GM19395 (cell line): ENCODE measurements around the gene RSRP1.
A peak's percentile ranks its signal among the peaks of the same experiment; 100 is the strongest.
"Not testable (repeated sequence)": the region's sequence is repeated elsewhere in the genome, so short reads cannot be mapped to it uniquely, and the experiment has no call there.

ENCODE experiments used
- ATAC-seq: cut with Tn5 transposase; IDR thresholded peaks from one replicate; pipeline ENCODE4 v1.9.1; 2021; ENCODE audit warnings: mild to moderate bottlenecking, moderate library complexity; ENCODE audit not compliant: unreplicated experiment

Gene RSRP1

DNA sequence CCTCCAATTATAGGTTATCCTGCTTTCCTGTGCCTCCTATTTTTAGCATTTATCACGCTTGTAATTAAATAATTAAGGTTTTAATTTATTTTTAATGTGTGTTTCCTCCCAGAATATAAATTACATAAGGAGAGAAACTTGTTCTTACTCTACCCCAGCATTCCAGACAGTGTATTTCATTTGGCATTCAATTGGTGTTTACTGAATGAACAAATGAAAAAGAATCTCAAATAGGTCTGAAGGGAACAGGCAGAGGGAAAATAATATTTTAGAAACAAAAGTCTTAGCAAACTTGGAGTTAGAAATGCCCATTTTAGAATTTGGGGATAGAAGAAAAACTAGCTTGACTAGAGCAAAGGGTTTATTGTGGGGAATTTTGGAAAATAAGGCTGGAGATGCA lies 9.9 kb upstream of the RSRP1 start:
- no peak for ATAC-seq

- no peak for ATAC-seq
Measured at GRCh38 chr1:25256578-25256965, 9.3 kb upstream of the RSRP1 start.

- ATAC-seq: no peak
Measured at GRCh38 chr1:25255706-25256577, 8.7 kb upstream of the RSRP1 start.

GRCh38 chr1:25253911-25254310 lies 6.7 kb upstream of the RSRP1 start:
- ATAC-seq: no peak

DNA sequence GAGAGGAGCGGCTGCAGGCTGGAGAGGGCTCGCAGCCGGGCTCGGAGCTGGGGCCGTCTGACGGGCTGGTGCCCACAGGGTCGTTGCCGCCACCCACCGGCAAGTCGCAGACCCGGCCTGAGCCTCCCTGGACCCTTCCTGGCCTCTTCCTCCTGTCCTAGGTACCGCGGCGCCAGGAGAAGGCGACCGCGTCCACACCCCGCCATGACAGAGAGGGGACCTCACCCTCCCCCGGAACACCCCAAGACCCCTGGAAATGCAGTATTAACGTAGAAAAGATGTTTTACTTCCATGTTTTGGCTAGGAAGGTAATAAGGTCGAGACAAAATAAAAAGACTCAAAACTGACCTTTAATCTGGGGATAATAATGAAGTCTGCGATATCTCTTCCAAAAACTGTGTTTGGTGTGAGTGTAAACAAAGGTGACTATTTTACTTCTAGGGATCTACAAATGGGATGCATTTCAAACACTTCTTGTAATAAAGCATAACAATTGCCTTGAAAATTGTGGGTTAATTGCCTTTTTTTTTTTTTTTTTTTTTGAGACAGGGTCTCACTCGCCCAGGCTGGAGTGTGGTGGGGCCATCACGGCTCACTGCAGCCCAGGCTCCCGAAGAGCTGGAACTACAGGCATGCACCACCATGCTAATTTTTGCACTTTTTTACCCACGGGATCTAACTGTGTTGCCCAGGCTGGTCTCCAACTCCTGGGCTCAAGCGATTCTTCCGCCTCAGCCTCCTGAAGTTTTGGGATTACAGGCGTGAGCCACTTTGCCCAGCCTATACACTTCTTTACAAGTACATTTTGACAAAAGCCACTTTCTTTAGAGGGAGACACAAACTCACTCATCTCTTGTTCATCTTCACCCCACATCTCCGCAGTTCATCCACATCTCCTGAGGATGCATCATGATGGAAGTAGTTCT lies 838 bp upstream of the RSRP1 start:
- ATAC-seq: no peak

DNA sequence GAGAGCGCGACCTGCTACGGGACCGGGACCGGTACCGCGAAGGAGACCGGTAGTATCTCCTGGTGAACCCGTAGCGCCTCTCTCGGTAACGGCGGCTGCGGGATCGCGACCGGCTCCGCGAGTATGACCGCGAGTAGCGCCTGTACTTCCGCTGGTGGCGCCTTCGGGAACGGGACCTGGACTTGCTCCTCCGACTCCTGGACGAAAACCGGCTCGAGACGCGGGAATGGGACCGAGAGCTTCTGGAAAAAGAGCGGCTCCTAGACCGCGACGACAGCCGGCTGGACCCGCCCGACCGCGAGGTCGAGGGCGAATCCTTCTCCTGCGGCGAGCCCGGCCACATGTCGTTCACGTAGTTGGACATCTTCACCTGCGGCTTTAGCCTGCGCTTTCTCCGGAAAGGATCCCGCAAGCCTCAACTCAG lies 642 bp downstream of the RSRP1 start:
- ATAC-seq: peak; percentile 8

DNA sequence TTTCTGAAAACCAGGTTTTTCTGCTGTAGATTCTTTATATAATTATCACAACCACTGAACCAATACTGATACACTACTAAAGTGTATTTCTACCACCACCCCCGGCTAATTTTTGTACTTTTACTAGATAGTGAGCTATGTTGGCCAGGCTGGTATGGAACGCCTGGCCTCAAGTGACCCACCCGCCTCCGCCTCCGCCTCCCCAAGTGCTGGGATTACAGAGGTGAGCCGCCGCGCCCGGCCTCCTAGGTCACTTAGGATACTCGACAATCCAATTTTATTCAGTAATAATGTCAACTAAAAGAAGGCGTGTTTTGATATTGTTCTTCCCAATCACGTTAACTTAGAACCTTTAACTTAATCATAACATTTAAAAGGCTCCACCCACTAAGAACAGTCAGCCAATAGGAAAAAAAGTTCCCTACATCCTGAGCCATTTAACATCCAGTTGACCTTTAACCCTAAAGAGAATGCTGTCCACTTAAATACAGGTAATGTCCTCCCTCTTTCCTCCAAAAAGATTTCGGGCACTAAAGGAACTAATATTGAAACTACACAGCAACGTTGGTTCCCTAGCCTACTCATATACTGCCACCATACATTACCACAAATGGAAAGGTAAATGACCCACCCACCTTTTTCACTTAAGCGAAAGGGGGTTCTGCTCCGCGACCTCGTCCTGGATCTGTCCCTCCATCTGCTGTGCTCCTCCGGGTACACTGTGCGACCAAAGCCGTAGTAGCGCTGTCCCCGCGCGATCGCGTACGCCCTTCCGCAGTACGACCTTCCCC lies 1.2 kb downstream of the RSRP1 start:
- ATAC-seq: no peak

- no peak for ATAC-seq
Measured at GRCh38 chr1:25245393-25245792, 1.9 kb downstream of the RSRP1 start.

DNA sequence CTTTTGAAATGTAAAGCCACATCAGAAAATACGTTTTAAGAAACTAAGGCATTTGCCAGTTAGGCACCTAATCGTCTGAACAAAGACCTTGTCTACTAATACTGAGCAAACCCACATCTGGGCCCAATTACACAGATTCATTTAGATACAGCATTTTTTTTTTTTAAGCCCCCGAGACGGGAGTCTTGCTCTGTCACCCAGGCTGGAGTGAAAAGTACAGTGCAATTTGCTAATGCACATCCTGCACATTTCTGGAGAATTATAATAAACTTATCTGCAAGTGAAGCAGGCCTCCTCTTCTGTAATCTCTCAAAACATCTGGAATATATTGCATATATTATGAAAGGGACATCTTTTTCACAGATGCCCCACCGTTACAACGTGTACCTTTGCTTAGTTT lies 3.3 kb downstream of the RSRP1 start:
- ATAC-seq: no peak

- ATAC-seq: peak; percentile 72
Measured at GRCh38 chr1:25239681-25240541, 7.3 kb downstream of the RSRP1 start.

- ATAC-seq: no peak
Measured at GRCh38 chr1:25238046-25238445, 9.2 kb downstream of the RSRP1 start.

DNA sequence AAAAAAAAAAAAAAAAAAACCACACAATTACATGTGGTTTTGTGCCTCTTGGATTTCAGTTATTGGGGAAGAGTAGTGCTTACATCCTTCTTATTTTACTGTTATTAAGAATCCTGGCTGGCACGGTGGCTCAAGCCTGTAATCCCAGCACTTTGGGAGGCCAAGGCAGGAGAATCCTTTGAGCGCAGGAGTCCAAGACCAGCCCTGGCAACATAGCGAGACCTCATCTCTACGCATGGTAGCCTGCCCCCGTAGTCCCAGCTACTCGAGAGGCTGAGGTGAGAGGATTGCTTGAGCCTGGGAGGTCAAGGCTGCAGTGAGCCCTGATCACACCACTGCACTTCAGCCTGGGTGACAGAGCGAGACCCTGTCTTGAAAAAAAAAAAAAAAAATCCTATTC lies 11.0 kb downstream of the RSRP1 start:
- not testable (repeated sequence) for ATAC-seq

- ATAC-seq: not testable (repeated sequence)
Measured at GRCh38 chr1:25235411-25235810, 11.8 kb downstream of the RSRP1 start.

- peak; percentile 54 for ATAC-seq
Measured at GRCh38 chr1:25232866-25233784, 14.1 kb downstream of the RSRP1 start.

DNA sequence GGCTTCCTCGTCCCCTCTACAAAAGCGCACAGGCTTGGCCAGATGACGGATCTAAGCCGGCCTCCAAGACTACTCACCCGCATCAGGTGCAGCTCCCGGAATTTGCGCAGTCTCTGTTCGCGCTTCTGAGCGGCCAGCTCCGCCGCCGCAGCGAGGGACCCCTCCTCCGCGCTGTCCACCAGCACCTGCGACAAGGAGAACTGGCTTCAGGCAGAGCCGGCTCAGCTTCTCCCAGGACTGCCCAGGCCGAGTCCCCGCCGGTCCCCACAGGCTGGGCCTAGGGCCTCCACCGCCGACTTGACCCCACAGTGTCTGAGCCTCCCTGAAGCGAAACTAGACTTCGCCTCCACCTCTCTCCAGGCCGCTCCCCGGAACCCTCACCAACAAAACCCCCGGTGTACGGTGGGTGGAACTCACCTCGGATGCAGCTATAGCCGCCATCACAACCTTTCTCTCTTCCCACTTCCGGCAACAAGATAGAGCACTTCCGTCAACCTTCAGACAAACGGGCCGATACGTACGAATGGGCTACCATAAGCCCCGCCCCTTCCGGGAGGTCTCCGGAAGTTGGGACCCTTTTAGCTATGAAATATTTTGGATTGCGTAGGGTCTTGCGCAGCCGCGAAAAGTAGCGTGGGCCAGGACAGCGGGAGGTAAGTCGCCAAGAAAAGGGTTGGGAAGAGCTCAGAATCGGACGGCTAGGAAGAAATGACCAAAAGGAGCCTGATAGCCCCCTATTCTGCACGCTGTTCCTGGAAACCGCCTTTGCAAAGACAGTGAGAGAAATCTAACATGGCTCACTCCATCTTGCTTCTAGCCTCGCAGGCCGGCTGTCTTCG lies 15.0 kb downstream of the RSRP1 start, which contains the start of gene SYF2:
SYF2 (minus strand) TSS at position 476 of the 839 bp plus-strand sequence; CDS start at position 441, 35 bp downstream.
- ATAC-seq: peak; percentile 85

GRCh38 chr1:25223471-25223870 lies 23.8 kb downstream of the RSRP1 start:
- no peak for ATAC-seq

GRCh38 chr1:25222606-25223005 lies 24.6 kb downstream of the RSRP1 start:
- no peak for ATAC-seq

- no peak for ATAC-seq
Measured at GRCh38 chr1:25220666-25221065, 26.6 kb downstream of the RSRP1 start.
